CD4-positive, alpha-beta T cell treated with Interleukin-4 for 1 hour (primary cell): ENCODE measurements around the gene PDPR.
"Not testable (repeated sequence)": the region's sequence is repeated elsewhere in the genome, so short reads cannot be mapped to it uniquely, and the experiment has no call there.

Experiments used
- DNase-seq, 2 donors: peaks; one replicate each; pipeline ENCODE4 v3.0.0-alpha.2; 2020 to 2022

PDPR gene

GRCh38 chr16:70163596-70163995 lies 49.5 kb downstream of the PDPR start:
- no peak for DNase-seq

GRCh38 chr16:70166688-70167087 lies 52.6 kb downstream of the PDPR start:
- DNase-seq = not testable (repeated sequence)

GRCh38 chr16:70173212-70173837 lies 59.2 kb downstream of the PDPR start, which contains the start of gene CLEC18C:
Gene CLEC18C, plus strand, starts transcription at chr16:70173787. Its CDS starts 492 bp downstream, at chr16:70174279.
- DNase-seq = not testable (repeated sequence)

DNA sequence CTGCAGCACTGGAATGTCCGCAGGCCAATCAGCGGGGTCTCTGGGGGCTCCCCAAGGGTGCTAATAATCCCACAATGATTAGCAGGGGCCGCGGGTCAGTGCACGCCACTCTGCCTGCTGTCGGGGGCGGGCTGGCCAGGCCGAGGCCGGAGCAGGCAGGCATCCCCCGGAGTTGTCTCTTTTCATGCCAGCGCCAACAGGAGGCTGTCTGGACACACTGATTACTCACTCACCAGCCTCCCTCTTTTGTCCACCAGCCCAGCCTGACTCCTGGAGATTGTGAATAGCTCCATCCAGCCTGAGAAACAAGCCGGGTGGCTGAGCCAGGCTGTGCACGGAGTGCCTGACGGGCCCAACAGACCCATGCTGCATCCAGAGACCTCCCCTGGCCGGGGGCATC lies 59.8 kb downstream of the PDPR start:
- not testable (repeated sequence) for DNase-seq

DNA sequence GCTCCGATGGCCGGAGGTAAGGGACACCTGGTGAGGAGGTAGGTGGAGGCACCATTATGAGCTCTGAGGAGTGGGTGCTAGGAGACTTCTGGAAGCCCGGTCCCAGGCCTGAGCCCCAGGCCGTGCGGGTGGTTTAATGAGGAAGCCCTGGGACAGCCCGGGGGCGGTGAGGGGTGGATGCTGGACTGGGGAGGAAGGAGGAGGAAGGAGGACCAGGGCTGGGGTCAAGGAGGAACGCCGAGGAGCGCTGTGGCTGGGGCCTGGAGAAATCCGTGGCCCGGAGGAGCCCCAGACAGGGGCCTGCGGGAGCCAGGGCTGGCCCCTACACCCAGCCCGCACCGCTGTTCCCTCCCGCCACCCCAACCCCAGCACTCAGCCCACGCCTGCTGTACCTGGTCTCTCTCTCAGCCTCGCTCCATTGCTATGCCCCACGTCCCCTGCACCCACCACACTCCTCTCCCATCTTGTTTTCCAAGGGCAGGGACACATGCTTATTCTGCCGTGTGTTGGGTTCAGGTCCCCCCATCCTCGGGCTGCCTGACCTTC lies 60.3 kb downstream of the PDPR start:
- DNase-seq = not testable (repeated sequence)

DNA sequence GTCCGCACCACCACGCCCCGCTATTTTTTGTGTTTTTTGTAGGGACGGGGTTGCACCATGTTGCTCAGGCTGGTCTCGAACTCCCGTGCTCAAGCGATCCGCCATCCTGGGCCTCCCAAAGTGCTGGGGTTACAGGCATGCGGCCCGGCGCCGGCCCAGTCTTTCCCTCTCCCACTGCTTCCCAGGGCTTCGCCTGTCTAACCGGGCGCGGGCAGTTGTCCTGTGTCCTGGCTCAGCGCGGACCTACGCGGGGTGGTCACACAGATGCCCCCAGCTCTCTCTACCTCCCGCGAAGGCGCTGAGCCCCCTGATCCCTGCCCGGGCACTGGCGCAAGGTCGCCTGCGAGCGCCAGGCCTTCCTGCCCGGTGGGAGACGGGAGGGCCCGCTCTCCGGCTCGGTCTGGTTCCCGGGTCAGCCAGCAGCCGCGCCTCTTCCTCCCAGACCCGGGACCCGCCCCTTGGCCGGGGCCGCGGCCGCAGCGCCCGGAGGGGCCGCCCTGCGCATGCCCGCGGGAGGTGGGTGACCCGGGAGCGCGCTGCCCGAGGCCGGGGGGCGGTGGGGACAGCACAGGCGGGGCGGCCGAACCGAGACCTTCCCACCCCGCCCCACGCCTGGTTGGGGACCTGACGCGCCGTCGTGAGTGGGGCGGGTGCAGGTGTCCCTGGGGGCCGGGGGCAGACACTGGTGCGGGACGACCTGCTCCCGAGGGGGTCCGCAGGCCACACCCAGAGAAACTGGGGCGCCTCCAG lies 73.9 kb downstream of the PDPR start:
- DNase-seq = not testable (repeated sequence)

- DNase-seq = not testable (repeated sequence)
Measured at GRCh38 chr16:70188608-70188915, 74.4 kb downstream of the PDPR start.

- DNase-seq = not testable (repeated sequence)
Measured at GRCh38 chr16:70190574-70190973, 76.4 kb downstream of the PDPR start.

- DNase-seq = not testable (repeated sequence)
Measured at GRCh38 chr16:70196683-70197300, 82.7 kb downstream of the PDPR start.

- DNase-seq = not testable (repeated sequence)
Measured at GRCh38 chr16:70197611-70198010, 83.5 kb downstream of the PDPR start.

DNA sequence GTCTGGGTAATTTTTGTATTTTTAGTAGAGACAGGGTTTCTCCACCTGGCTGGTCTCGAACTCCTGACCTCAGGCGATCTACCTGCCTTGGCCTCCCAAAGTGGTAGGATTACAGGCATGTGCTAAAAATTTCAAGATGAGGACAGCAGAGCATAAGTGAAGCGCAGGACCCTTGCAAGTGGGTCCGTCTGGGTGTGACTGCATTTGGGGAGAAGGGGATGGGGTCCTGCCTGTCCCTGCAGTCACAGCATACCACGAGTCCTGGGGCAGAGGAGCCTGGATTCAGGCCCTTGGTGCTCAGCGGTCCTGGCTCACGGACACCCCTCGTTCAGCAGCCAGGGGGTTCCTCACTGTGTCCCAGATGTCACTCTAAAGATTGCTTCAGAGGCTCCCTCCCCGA lies 84.1 kb downstream of the PDPR start:
- not testable (repeated sequence) for DNase-seq

DNA sequence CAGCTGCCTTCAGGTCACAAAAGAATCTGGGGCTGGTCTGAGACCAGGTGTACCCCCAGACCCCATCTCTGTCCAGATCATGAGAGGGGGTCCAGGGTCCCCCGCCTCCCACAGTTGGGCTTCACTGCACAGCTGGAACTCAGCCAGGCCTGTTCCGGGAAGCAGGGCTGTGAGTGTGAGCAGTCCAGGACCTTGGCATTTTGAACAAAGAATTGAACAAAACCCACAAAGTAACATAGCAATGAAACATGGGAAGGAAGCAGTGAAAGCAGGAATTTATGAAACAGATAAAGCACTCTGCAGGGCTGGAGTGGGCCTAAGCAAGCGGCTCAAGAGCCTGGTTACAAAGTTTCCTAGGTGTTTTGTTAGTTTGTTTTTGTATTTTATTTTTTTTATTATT lies 84.5 kb downstream of the PDPR start:
- not testable (repeated sequence) for DNase-seq

GRCh38 chr16:70199170-70199569 lies 85.0 kb downstream of the PDPR start:
- not testable (repeated sequence) for DNase-seq

DNA sequence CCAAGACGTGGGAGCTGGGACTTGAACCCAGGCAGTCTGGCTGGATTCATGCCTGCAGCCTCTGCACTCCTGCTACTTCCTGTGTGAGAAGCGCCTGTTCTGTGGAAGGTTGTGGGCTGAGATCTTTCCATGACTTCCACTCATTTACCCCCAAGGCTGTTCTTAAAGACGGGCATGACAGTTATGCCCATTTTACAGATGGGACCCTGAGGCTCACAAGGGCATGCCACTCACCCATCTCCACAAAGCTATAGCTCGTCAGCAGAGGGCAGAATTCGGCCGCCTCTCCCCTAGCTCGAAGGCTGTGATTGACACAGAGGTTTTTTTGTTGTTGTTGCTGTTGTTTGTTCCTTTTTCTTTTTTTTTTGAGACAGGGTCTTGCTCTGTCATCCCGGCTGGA lies 85.9 kb downstream of the PDPR start:
- DNase-seq = not testable (repeated sequence)

DNA sequence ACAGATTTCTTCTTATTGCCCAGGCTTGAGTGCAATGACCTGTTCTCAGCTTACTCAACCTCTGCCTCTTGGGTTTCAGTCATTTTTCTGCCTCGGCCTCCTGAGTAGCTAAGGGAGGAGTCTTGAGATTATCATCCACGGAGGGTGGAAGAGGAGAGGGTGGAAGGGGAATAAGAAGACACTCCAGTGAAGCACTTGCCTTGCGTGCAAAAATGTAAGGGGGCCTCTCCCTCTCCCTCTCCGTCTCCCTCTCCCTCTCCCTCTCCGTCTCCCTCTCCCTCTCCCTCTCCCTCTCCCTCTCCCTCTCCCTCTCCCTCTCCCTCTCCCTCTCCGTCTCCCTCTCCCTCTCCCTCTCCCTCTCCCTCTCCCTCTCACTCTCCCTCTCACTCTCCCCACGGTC lies 89.4 kb downstream of the PDPR start:
- not testable (repeated sequence) for DNase-seq

GRCh38 chr16:70204010-70204409 lies 89.9 kb downstream of the PDPR start:
- not testable (repeated sequence) for DNase-seq

DNA sequence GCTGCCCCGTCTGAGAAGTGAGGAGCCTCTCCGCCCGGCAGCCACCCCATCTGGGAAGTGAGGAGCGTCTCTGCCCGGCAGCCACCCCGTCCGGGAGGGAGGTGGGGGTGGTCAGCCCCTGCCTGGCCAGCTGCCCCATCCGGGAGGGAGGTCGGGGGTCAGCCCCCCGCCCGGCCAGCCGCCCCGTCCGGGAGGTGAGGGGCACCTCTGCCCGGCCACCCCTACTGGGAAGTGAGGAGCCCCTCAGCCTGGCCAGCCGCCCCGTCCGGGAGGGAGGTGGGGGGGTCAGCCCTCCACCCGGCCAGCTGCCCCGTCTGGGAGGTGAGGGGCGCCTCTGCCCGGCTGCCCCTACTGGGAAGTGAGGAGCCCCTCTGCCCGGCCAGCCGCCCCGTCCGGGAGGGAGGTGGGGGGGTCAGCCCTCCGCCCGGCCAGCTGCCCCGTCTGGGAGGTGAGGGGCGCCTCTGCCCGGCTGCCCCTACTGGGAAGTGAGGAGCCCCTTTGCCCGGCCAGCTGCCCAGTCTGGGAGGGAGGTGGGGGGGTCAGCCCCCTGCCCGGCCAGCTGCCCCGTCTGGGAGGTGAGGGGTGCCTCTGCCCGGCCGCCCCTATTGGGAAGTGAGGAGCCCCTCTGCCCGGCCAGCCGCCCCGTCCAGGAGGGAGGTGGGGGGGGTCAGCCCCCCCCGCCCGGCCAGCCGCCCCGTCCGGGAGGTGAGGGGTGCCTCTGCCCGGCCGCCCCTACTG lies 90.7 kb downstream of the PDPR start:
- not testable (repeated sequence) for DNase-seq

DNA sequence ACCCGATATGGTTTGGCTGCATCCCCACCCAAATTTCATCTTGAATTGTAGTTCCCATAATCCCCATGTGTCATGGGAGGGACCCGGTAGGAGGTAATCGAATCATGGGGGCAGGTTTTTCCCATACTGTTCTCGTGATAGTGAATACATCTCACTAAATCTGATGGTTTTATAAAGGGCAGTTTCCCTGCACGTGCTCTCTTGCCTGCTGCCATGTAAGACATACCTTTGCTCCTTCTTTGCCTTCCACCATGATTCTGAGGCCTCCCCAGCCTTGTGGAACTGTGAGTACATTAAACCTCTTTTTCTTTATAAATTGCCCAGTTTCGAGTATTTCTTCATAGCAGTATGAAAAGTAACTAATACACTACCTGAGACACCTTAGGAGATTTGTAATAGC lies 92.2 kb downstream of the PDPR start:
- DNase-seq = not testable (repeated sequence)
